Hepatocyte (in vitro differentiated cells): Measurements from ENCODE around the gene TRMT2A.

Experiments used
- EZH2 ChIP-seq: fragments of 200-600 bp; sonication (generic); IDR thresholded peaks from 2 replicates; pipeline ENCODE4 v1.6.1; 2016; ENCODE audit warnings: antibody characterized with exemption, mild to moderate bottlenecking, borderline replicate concordance
- TF ChIP-seq, protein P1 (sequence below): fragments of 200-600 bp; sonication (generic); IDR thresholded peaks from 2 replicates; pipeline ENCODE4 v1.5.1; 2016; ENCODE audit warnings: antibody characterized with exemption, mild to moderate bottlenecking; ENCODE audit not compliant: poor library complexity

DNA sequence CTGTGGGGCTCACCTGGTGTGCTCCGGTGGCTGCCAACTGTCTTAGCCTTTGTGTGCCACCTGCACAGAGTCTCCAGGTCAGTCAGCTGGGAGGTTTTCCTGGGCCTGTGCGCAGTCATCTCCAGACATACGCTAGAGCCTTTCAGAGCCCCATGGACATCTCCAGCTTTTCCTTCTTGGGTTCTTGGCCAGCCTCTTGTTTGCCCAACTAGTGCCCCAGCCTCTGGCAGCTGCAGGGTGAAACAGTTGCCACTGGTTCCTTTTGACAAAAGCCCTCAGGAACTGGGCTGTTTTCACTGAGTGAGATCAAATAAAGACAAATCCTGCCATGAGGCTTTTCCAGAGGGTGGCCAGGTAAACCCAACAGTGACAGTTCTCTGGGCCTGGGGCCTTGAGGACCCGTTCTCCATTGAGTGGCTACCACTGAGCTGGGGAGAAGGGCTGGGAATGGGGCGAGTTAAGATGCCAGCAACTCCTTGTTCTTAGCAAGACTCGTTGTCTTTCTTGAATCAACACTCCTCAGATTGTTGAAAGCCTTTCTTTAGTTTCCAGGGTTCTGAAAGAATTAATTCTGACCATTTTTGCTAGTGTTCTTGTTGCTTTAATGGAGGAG is 17.8 kb downstream of the TRMT2A start:
- TF ChIP-seq, protein P1, sequence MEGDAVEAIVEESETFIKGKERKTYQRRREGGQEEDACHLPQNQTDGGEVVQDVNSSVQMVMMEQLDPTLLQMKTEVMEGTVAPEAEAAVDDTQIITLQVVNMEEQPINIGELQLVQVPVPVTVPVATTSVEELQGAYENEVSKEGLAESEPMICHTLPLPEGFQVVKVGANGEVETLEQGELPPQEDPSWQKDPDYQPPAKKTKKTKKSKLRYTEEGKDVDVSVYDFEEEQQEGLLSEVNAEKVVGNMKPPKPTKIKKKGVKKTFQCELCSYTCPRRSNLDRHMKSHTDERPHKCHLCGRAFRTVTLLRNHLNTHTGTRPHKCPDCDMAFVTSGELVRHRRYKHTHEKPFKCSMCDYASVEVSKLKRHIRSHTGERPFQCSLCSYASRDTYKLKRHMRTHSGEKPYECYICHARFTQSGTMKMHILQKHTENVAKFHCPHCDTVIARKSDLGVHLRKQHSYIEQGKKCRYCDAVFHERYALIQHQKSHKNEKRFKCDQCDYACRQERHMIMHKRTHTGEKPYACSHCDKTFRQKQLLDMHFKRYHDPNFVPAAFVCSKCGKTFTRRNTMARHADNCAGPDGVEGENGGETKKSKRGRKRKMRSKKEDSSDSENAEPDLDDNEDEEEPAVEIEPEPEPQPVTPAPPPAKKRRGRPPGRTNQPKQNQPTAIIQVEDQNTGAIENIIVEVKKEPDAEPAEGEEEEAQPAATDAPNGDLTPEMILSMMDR = no peak
- TF ChIP-seq EZH2 = no peak
